Right ventricle myocardium superior (tissue), 1 donor: ENCODE results near the gene MYO1G. TPM values are rescaled to one million over a fixed set of nuclear protein-coding genes. Genes with fewer than 3 reads are reported as not detected.

ENCODE experiments used
- ATAC-seq: fragments of 200-7000 bp; cut with Tn5 transposase; one replicate; pipeline ENCODE4 v1.9.1; 2020; ENCODE audit warnings: mild to moderate bottlenecking; ENCODE audit not compliant: poor library complexity
- DNase-seq: peaks from one replicate; pipeline ENCODE4 v3.0.0-alpha.2; 2020
- intact Hi-C: fragments of 100-400 bp; cut with DNase I; formaldehyde crosslinking; loops from one replicate; pipeline ENCODE4 v1.11.2; 2022
- total RNA-seq: library from RNA; stranded (reverse); fragmentation: NEBNext Ultra II Directional; extraction: Animal tissue kit (Norgen Biotek cat#: 25700); gene quantifications from one replicate; pipeline ENCODE4 v1.2.1, GENCODE V29; 2021
- donor health status: DM: no; HTN: yes; CAD: no; lungs with severe emphysema.

MYO1G gene
- total RNA-seq, 1 donor from 2014 or later: 0.97 TPM

GRCh38 chr7:44920119-44920518 is 58.7 kb downstream of the MYO1G start:
- ATAC-seq: no peak
- DNase-seq: no peak
- intact Hi-C loops: loop anchor here (5.0 kb wide), 1 partner anchor 63 kb away; no protein-coding TSS in a partner anchor

- DNase-seq (no peak), ATAC-seq (no peak)
- intact Hi-C loops: no loop called here
These were observed 60.8 kb downstream of the MYO1G start for GRCh38 chr7:44918029-44918428.

GRCh38 chr7:44917465-44917864 is 61.4 kb downstream of the MYO1G start:
- ATAC-seq (no peak), DNase-seq (no peak)
- intact Hi-C loops: no loop called here

- no peak for ATAC-seq
- DNase-seq: no peak
- intact Hi-C loops: no loop called here
These were observed 63.7 kb downstream of the MYO1G start for GRCh38 chr7:44914992-44915607.

- no peak for ATAC-seq
These were observed 66.0 kb downstream of the MYO1G start for GRCh38 chr7:44912775-44913347.

More at GRCh38 chr7:44912775-44913347, 66.0 kb downstream of the MYO1G start:
- DNase-seq: no peak
- intact Hi-C loops: no loop called here

Other genes with a start within 250 kb of the MYO1G start
- gene ZMIZ2, start 230.2 kb downstream of the MYO1G start, total RNA-seq: 54.1 TPM
- 471 TPM for gene PPIA, start 182.3 kb downstream of the MYO1G start, total RNA-seq
- gene H2AZ2, start 130.9 kb downstream of the MYO1G start, total RNA-seq: 257 TPM
- gene PURB, start 93.5 kb downstream of the MYO1G start, total RNA-seq: 13.3 TPM
- gene CCM2, start 21.2 kb upstream of the MYO1G start, total RNA-seq: 30.3 TPM
- 4.7 TPM for gene NACAD, start 110.0 kb upstream of the MYO1G start, total RNA-seq
- gene TBRG4, start 132.7 kb upstream of the MYO1G start, total RNA-seq: 82.2 TPM
- 31.2 TPM for gene RAMP3, start 178.8 kb upstream of the MYO1G start, total RNA-seq